Measurements from ENCODE around the gene RASL10A.

GRCh38 chr22:29334148-29334547 lies 18.7 kb upstream of the RASL10A start:
- TF ChIP-seq CTCF (conservative IDR thresholded peaks at IDR 0.05; ENCODE audit: low read depth in 2 of 2) (no peak), CREB1 (CRISPR knock-in tag; IDR thresholded peaks at IDR 0.05; ENCODE audit: low read depth) (no peak), EZH2phosphoT487 (IDR thresholded peaks at IDR 0.05; ENCODE audit: unreplicated experiment) (no peak), STAT1 (IDR thresholded peaks at IDR 0.05; ENCODE audit: unreplicated experiment) (no peak), POLR2AphosphoS5 (IDR thresholded peaks at IDR 0.05; ENCODE audit: low read depth) (no peak), EZH2 (IDR thresholded peaks at IDR 0.05; ENCODE audit: low read depth, unreplicated experiment) (no peak), REST (IDR thresholded peaks at IDR 0.05; ENCODE audit: unreplicated experiment) (no peak), JUNB (IDR thresholded peaks at IDR 0.05; ENCODE audit: unreplicated experiment) (no peak), NANOG (IDR thresholded peaks at IDR 0.05; ENCODE audit: borderline replicate concordance) (no peak), ZNF331 (CRISPR knock-in tag; IDR thresholded peaks at IDR 0.05; ENCODE audit: low read depth) (no peak), ETS1 (IDR thresholded peaks at IDR 0.05) (no peak), ZNF114 (CRISPR knock-in tag; IDR thresholded peaks at IDR 0.05) (no peak), ZNF462 (CRISPR knock-in tag; IDR thresholded peaks at IDR 0.05) (no peak)

All from GM23338 (cell line).